ENCODE data around the gene SERTAD1. TPM values are rescaled to one million over a fixed set of nuclear protein-coding genes. Genes with fewer than 3 reads are reported as not detected.
"Not testable (repeated sequence)": the region's sequence is repeated elsewhere in the genome, so short reads cannot be mapped to it uniquely, and the experiment has no call there.

The SERTAD1 gene
- polyA plus RNA-seq, 4 donors = 8.7 to 29.7 (median 22.6) TPM

DNA sequence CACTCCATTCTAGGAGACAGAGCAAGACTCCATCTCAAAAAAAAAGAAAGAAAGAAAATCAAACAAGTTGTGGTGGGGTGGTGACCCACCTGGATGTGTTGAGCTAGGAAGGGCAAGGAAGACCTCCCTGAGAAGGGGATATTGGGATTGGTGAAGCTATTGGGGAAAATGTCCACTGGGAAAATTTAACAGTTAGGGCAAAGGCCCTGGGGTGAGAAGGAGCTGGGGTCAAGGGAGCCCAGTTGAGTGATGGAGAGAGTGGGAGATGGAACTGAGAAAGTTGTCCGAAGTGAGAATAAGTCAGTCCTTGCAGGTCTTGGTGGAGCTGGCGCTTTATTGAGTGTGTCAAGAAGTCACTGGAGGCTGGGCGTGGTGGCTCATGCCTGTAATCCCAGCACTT lies 12.5 kb upstream of the SERTAD1 start:
- Histone ChIP-seq H3K27me3 (ENCODE audit: control insufficient read depth in 3 of 3, insufficient read depth in 3 of 3, low read length in 3 of 3) (no peaks in the 10 kb centered on the region), H3K36me3 (ENCODE audit: control insufficient read depth in 3 of 3, insufficient read depth in 2 of 3, low read depth in 1 of 3, low read length in 3 of 3) (peaks cover 4 to 23% (median 5%) of the 10 kb centered on the region in 3 donors), H3K4me3 (ENCODE audit: low read depth in 1 of 3, low read length in 3 of 3) (no peak overlapping the region), H3K9me3 (ENCODE audit: control insufficient read depth in 2 of 2, insufficient read depth in 1 of 2, low read depth in 1 of 2, low read length in 1 of 2) (no peaks in the 10 kb centered on the region), H3K27ac (ENCODE audit: low read depth in 1 of 3, low read length in 2 of 3) (no peak overlapping the region), H3K4me1 (ENCODE audit: control insufficient read depth in 3 of 3, insufficient read depth in 2 of 3, low read depth in 1 of 3, low read length in 2 of 3) (peaks cover 0 to 11% (median 3%) of the 10 kb centered on the region in 3 donors)
- WGBS, 3 donors = 86 to 100% (median 97%) methylated on average over 3 of the region's 3 CpGs
- DNase-seq = no peak
- FAIRE-seq = no peak

DNA sequence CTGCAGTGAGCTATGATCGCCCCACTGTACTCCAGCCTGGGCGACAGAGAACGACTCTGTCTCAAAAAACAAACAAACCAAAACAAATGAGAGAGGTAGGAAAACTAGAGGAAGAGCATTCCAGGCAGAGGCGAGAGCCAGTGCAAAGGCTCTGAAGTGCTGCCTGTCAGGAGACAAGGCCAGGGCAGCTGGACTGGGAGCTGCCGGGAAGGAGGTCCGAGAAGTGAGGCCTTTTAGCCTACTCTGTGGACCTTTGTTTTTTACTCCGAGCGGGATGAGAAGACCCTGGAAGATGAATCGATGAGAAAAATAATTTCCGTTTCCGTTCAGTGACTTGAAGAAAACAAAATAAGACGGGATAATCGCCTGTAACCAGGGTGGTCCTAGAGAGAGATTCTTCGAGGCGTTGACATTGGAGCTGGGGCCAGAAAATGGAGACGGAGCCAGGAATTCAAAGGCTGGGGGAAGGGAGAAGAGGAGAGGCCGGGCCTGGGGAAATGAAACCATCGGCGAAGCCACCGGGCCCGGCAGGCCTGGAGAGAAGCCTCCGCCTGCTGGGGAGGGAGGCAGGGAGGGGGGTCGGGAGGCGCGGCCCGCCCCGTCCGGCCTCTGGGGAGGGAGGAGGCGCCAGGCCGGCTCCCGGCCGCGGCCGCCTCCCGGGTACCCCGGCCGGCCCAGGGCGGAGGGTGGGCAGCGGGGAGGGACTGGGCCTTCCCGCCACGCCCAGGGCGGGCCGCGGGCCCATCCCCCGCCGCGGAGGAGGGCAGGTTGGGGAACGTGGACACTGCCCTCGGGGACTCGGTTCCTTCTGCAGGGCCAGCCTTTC lies 7.8 kb upstream of the SERTAD1 start:
- Histone ChIP-seq H3K36me3 (ENCODE audit: control insufficient read depth in 3 of 3, insufficient read depth in 2 of 3, low read depth in 1 of 3, low read length in 3 of 3) (no peaks in the 10 kb centered on the region), H3K27ac (ENCODE audit: low read depth in 1 of 3, low read length in 2 of 3) (peak overlapping the region; percentile 85 to 96 (median 95)), H3K4me1 (ENCODE audit: control insufficient read depth in 3 of 3, insufficient read depth in 2 of 3, low read depth in 1 of 3, low read length in 2 of 3) (peaks cover 0 to 18% (median 0%) of the 10 kb centered on the region in 3 donors), H3K27me3 (ENCODE audit: control insufficient read depth in 3 of 3, insufficient read depth in 3 of 3, low read length in 3 of 3) (no peaks in the 10 kb centered on the region), H3K9me3 (ENCODE audit: control insufficient read depth in 2 of 2, insufficient read depth in 1 of 2, low read depth in 1 of 2, low read length in 1 of 2) (no peaks in the 10 kb centered on the region), H3K4me3 (ENCODE audit: low read depth in 1 of 3, low read length in 3 of 3) (peak overlapping the region; percentile 23 to 51 (median 48))
- peak; percentile 93 to 94 for DNase-seq
- WGBS, 3 donors = 2 to 6% (median 3%) methylated on average over 33 to 50 of the region's 50 CpGs
- no peak for FAIRE-seq

DNA sequence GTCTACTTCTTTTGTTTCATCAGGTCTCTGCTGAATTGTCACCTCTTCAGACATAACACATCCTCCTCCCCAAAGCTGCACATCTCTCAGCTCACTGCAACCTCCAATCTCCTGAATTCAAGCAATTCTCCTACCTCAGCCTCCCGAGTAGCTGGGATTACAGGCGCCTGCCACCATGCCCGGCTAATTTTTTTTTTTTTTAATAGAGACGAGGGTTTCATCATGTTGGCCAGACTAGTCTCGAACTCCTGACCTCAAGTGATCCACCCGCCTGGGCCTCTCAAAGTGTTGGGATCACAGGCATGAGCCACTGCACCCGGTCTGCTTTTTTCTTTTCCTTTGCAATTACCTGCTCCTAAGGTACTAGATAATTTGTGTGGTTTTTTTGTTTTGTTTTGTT lies 7.0 kb upstream of the SERTAD1 start:
- DNase-seq; H3K36me3 ChIP-seq (ENCODE audit: control insufficient read depth in 3 of 3, insufficient read depth in 2 of 3, low read depth in 1 of 3, low read length in 3 of 3); H3K27me3 ChIP-seq (ENCODE audit: control insufficient read depth in 3 of 3, insufficient read depth in 3 of 3, low read length in 3 of 3); FAIRE-seq; H3K9me3 ChIP-seq (ENCODE audit: control insufficient read depth in 2 of 2, insufficient read depth in 1 of 2, low read depth in 1 of 2, low read length in 1 of 2): not testable (repeated sequence)
- 23 to 35% (median 32%) methylated on average over 7 of the region's 7 CpGs for WGBS, 3 donors
- H3K4me1 ChIP-seq (ENCODE audit: control insufficient read depth in 3 of 3, insufficient read depth in 2 of 3, low read depth in 1 of 3, low read length in 2 of 3) = peaks cover 0 to 18% (median 0%) of the 10 kb centered on the region in 3 donors
- H3K27ac ChIP-seq (ENCODE audit: low read depth in 1 of 3, low read length in 2 of 3) = peak overlapping the region; percentile 85 to 96 (median 95)
- H3K4me3 ChIP-seq (ENCODE audit: low read depth in 1 of 3, low read length in 3 of 3) = peak overlapping the region in 2 of 3 donors; percentile 27 to 51

DNA sequence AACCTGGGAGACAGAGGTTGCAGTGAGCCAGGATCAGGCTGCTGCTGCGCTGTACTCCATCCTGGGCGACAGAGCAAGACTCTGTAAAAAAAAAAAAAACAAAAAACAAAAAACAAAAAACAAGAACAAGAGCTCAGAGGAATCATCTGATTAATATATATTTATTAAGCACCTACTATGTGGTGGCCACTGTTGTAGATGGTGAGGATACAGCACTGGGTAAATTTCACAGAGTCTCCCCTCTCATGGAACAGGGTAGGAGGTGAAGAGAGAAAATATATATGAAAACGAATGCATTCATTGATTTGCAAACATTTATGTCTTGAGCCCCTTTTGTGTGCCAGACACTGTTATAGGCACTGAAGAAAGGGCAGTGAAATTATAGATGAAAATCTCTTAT lies 5.9 kb upstream of the SERTAD1 start:
- H3K4me1 ChIP-seq (ENCODE audit: control insufficient read depth in 3 of 3, insufficient read depth in 2 of 3, low read depth in 1 of 3, low read length in 2 of 3) = peaks cover 0 to 18% (median 0%) of the 10 kb centered on the region in 3 donors
- H3K9me3 ChIP-seq (ENCODE audit: control insufficient read depth in 2 of 2, insufficient read depth in 1 of 2, low read depth in 1 of 2, low read length in 1 of 2) = no peaks in the 10 kb centered on the region
- no peaks in the 10 kb centered on the region for H3K36me3 ChIP-seq (ENCODE audit: control insufficient read depth in 3 of 3, insufficient read depth in 2 of 3, low read depth in 1 of 3, low read length in 3 of 3)
- 85 to 95% (median 87%) methylated on average over 3 of the region's 3 CpGs for whole genome bisulfite sequencing, 3 donors
- no peak for FAIRE-seq
- H3K27ac ChIP-seq (ENCODE audit: low read depth in 1 of 3, low read length in 2 of 3) = no peak overlapping the region
- H3K4me3 ChIP-seq (ENCODE audit: low read depth in 1 of 3, low read length in 3 of 3) = no peak overlapping the region
- no peak for DNase-seq
- no peaks in the 10 kb centered on the region for H3K27me3 ChIP-seq (ENCODE audit: control insufficient read depth in 3 of 3, insufficient read depth in 3 of 3, low read length in 3 of 3)

DNA sequence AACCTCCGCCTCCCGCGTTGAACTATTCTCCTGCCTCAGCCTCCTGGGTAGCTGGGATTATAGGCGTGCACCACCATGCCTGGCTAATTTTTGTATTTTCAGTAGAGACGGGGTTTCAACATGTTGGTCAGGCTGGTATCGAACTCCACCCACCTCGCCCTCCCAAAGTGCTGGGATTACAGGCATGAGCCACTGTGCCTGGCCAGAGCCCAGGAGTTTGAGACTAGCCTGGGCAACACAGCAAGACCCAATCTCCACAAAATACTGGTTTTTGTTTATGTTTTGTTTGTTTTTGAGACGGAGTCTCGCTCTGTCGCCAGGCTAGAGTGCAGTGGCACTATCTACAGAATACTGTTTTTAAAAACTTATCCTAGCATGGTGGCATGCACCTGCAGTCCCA lies 4.5 kb upstream of the SERTAD1 start:
- not testable (repeated sequence) for H3K4me3 ChIP-seq (ENCODE audit: low read depth in 1 of 3, low read length in 3 of 3); FAIRE-seq; H3K36me3 ChIP-seq (ENCODE audit: control insufficient read depth in 3 of 3, insufficient read depth in 2 of 3, low read depth in 1 of 3, low read length in 3 of 3); H3K27ac ChIP-seq (ENCODE audit: low read depth in 1 of 3, low read length in 2 of 3); H3K27me3 ChIP-seq (ENCODE audit: control insufficient read depth in 3 of 3, insufficient read depth in 3 of 3, low read length in 3 of 3); H3K9me3 ChIP-seq (ENCODE audit: control insufficient read depth in 2 of 2, insufficient read depth in 1 of 2, low read depth in 1 of 2, low read length in 1 of 2); DNase-seq
- 96 to 97% (median 97%) methylated on average over 10 of the region's 10 CpGs for WGBS, 3 donors
- H3K4me1 ChIP-seq (ENCODE audit: control insufficient read depth in 3 of 3, insufficient read depth in 2 of 3, low read depth in 1 of 3, low read length in 2 of 3) = peaks cover 0 to 21% (median 0%) of the 10 kb centered on the region in 3 donors

DNA sequence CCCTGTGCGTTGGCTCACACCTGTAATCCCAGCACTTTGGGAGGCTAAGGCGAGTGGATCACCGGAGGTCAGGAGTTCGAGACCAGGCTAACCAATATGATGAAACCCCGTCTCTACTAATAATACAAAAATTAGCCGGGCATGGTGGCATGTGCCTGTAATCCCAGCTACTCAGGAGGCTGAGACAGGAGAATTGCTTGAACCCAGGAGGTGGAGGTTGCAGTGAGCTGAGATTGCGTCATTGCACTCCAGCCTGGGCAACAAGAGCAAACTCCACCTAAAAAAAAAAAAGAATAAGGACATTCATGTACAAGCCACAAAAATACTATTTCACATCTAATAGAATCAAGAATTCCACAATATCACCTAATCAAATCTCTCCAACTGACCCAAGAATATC lies 2.4 kb upstream of the SERTAD1 start:
- H3K36me3 ChIP-seq (ENCODE audit: control insufficient read depth in 3 of 3, insufficient read depth in 2 of 3, low read depth in 1 of 3, low read length in 3 of 3); H3K9me3 ChIP-seq (ENCODE audit: control insufficient read depth in 2 of 2, insufficient read depth in 1 of 2, low read depth in 1 of 2, low read length in 1 of 2); H3K27ac ChIP-seq (ENCODE audit: low read depth in 1 of 3, low read length in 2 of 3); H3K27me3 ChIP-seq (ENCODE audit: control insufficient read depth in 3 of 3, insufficient read depth in 3 of 3, low read length in 3 of 3); H3K4me3 ChIP-seq (ENCODE audit: low read depth in 1 of 3, low read length in 3 of 3); DNase-seq; FAIRE-seq: not testable (repeated sequence)
- 93 to 96% (median 96%) methylated on average over 7 of the region's 7 CpGs for WGBS, 3 donors
- peaks cover 0 to 15% (median 0%) of the 10 kb centered on the region in 3 donors for H3K4me1 ChIP-seq (ENCODE audit: control insufficient read depth in 3 of 3, insufficient read depth in 2 of 3, low read depth in 1 of 3, low read length in 2 of 3)

DNA sequence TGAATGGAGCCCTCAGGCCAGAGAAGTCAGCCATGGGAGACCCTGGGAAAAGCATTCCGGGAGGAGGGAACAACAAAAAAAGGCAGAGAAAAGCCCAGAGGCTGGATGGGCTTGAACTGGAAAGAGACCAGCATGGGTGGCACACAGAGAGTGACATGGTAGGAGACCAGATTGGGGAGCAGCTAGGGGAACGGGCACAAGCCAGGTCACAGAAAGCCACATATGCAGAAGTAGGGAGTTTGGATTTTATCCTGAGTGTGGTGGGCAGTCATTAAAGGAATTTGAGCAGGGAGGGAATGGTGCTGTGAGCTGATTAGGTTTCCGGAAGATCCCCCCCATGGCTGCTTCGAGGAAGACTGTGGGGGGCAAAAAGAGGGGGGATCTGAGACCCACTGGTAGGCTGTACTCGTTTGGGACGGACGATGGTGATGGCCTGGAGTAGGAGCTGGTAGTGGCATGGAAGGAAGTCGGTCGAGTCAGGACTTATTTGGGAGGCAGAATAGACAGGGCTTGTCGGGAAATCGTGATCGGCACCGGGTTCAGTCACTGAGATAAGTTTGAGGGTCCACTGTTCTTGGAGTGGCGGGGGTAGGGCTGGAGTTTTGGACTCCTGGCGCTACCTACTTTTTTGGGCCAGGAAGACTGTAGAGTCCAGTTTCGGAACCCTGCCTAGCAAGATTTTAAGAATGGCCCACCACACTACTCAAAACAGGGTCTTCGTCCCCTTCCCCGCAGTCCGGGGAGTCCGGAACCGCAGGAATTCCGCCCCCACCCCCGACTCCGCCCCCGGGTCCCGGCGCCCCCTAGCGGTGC lies 949 bp downstream of the SERTAD1 start:
- no peaks in the 10 kb centered on the region for H3K27me3 ChIP-seq (ENCODE audit: control insufficient read depth in 3 of 3, insufficient read depth in 3 of 3, low read length in 3 of 3)
- FAIRE-seq = no peak

DNA sequence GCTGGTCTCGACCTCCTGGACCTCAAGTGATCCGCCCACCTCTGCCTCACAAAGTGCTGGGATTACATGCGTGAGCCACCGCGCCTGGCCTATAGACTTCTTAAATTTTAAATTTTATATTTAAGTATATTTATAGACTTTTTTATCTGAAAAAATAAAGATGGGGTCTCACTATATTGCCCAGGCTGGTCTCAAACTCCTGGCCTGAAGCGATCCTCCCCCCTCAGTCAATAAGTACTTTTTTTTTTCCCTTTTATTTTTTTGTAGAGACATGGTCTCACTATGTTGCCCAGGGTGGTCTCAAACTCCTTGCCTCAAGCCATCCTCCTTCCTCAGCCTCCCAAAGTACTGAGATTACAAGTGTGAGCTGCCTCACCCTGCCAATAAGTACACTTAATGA lies 1.9 kb downstream of the SERTAD1 start:
- peaks cover 0 to 18% (median 4%) of the 10 kb centered on the region in 3 donors for H3K36me3 ChIP-seq (ENCODE audit: control insufficient read depth in 3 of 3, insufficient read depth in 2 of 3, low read depth in 1 of 3, low read length in 3 of 3)
- DNase-seq = no peak
- no peaks in the 10 kb centered on the region for H3K9me3 ChIP-seq (ENCODE audit: control insufficient read depth in 2 of 2, insufficient read depth in 1 of 2, low read depth in 1 of 2, low read length in 1 of 2)
- no peak overlapping the region for H3K27ac ChIP-seq (ENCODE audit: low read depth in 1 of 3, low read length in 2 of 3)
- H3K4me1 ChIP-seq (ENCODE audit: control insufficient read depth in 3 of 3, insufficient read depth in 2 of 3, low read depth in 1 of 3, low read length in 2 of 3) = peaks cover 0 to 17% (median 0%) of the 10 kb centered on the region in 3 donors
- WGBS, 3 donors = 95 to 98% (median 96%) methylated on average over 6 of the region's 6 CpGs
- no peak for FAIRE-seq
- H3K27me3 ChIP-seq (ENCODE audit: control insufficient read depth in 3 of 3, insufficient read depth in 3 of 3, low read length in 3 of 3) = no peaks in the 10 kb centered on the region
- no peak overlapping the region for H3K4me3 ChIP-seq (ENCODE audit: low read depth in 1 of 3, low read length in 3 of 3)

More for the DNA sequence above, 949 bp downstream of the SERTAD1 start:
- peaks cover 0 to 17% (median 0%) of the 10 kb centered on the region in 3 donors for H3K4me1 ChIP-seq (ENCODE audit: control insufficient read depth in 3 of 3, insufficient read depth in 2 of 3, low read depth in 1 of 3, low read length in 2 of 3)
- H3K27ac ChIP-seq (ENCODE audit: low read depth in 1 of 3, low read length in 2 of 3) = peak overlapping the region; percentile 79 to 99 (median 97)
- peak; percentile 33 to 54 for DNase-seq
- peaks cover 0 to 18% (median 4%) of the 10 kb centered on the region in 3 donors for H3K36me3 ChIP-seq (ENCODE audit: control insufficient read depth in 3 of 3, insufficient read depth in 2 of 3, low read depth in 1 of 3, low read length in 3 of 3)
- WGBS, 3 donors = 1 to 2% (median 1%) methylated on average over 20 to 28 of the region's 28 CpGs
- peak overlapping the region; percentile 57 to 84 (median 74) for H3K4me3 ChIP-seq (ENCODE audit: low read depth in 1 of 3, low read length in 3 of 3)
- H3K9me3 ChIP-seq (ENCODE audit: control insufficient read depth in 2 of 2, insufficient read depth in 1 of 2, low read depth in 1 of 2, low read length in 1 of 2) = no peaks in the 10 kb centered on the region
